ENCODE data around the gene AOC3. TPM values are rescaled to one million over a fixed set of nuclear protein-coding genes. Genes with fewer than 3 reads are reported as not detected.

AOC3 gene
- total RNA-seq, 1 experiment from 2014 or later: 0.44 TPM

GRCh38 chr17:42844761-42845555 is 6.0 kb upstream of the AOC3 start:
- Mint-ChIP-seq H3K36me3 (ENCODE audit: insufficient read depth, unreplicated experiment) (peaks cover 49% of the 10 kb centered on the region), H3K4me3 (ENCODE audit: unreplicated experiment) (no peak overlapping the region), H3K9me3 (ENCODE audit: unreplicated experiment) (no peaks in the 10 kb centered on the region), H3K27me3 (ENCODE audit: insufficient read depth, unreplicated experiment) (peaks cover 2% of the 10 kb centered on the region), H3K4me1 (ENCODE audit: insufficient read depth, unreplicated experiment) (peaks cover 13% of the 10 kb centered on the region), H3K27ac (ENCODE audit: low read depth, unreplicated experiment) (no peak overlapping the region)
- ChIA-PET CTCF (interaction anchor here (0.7 to 5.0 kb wide), 7 partner anchors 43 to 980 kb away, joined by 3 to 60 read pairs (median 5); partner anchors contain the start of genes KLHL11 and RPL27), POLR2A (interaction anchor here (1.0 to 3.0 kb wide), 9 partner anchors 10 to 153 kb away, joined by 3 to 15 read pairs (median 6); partner anchors contain the start of genes BECN1, PSME3 and RPL27)
- TF ChIP-seq CTCF (IDR thresholded peaks at IDR 0.05; ENCODE audit: unreplicated experiment): no peak
- intact Hi-C loops (cut with micrococcal nuclease): no loop called here
- BruUV-seq (replicated peaks): no TSS peak
- no peak for DNase-seq (ENCODE audit: unreplicated experiment)

DNA sequence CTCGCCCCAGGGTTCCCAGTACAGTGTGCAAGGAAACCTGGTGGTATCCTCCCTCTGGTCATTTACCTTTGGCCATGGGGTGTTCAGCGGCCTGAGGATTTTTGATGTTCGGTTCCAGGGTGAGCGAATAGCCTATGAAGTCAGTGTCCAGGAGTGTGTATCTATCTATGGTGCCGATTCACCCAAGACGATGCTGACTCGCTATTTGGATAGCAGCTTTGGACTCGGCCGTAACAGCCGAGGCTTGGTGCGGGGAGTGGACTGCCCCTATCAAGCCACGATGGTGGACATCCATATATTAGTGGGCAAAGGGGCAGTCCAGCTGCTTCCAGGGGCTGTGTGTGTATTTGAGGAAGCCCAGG is 5.5 kb upstream of the AOC3 start:
- Mint-ChIP-seq H3K4me1 (ENCODE audit: insufficient read depth, unreplicated experiment) (peaks cover 13% of the 10 kb centered on the region), H3K27me3 (ENCODE audit: insufficient read depth, unreplicated experiment) (peaks cover 8% of the 10 kb centered on the region), H3K9me3 (ENCODE audit: unreplicated experiment) (no peaks in the 10 kb centered on the region), H3K27ac (ENCODE audit: low read depth, unreplicated experiment) (no peak overlapping the region), H3K4me3 (ENCODE audit: unreplicated experiment) (no peak overlapping the region), H3K36me3 (ENCODE audit: insufficient read depth, unreplicated experiment) (peaks cover 43% of the 10 kb centered on the region)
- no peak for DNase-seq (ENCODE audit: unreplicated experiment)
- no peak for TF ChIP-seq CTCF (IDR thresholded peaks at IDR 0.05; ENCODE audit: unreplicated experiment)
- intact Hi-C loops (cut with micrococcal nuclease): no loop called here
- ChIA-PET CTCF (interaction anchor here (0.7 to 5.0 kb wide), 4 partner anchors 84 to 980 kb away, joined by 3 to 60 read pairs (median 11); partner anchors contain the start of genes KLHL11 and RPL27), POLR2A (interaction anchor here (0.6 to 3.0 kb wide), 9 partner anchors 9 to 916 kb away, joined by 3 to 15 read pairs (median 4); partner anchors contain the start of genes BECN1, PSME3 and RPL27)
- BruUV-seq (replicated peaks): no TSS peak

GRCh38 chr17:42845918-42846593 is 4.9 kb upstream of the AOC3 start:
- no TSS peak for BruUV-seq (replicated peaks)
- no peak for TF ChIP-seq CTCF (IDR thresholded peaks at IDR 0.05; ENCODE audit: unreplicated experiment)
- Mint-ChIP-seq H3K36me3 (ENCODE audit: insufficient read depth, unreplicated experiment) (peaks cover 38% of the 10 kb centered on the region), H3K4me1 (ENCODE audit: insufficient read depth, unreplicated experiment) (peaks cover 13% of the 10 kb centered on the region), H3K9me3 (ENCODE audit: unreplicated experiment) (no peaks in the 10 kb centered on the region), H3K4me3 (ENCODE audit: unreplicated experiment) (no peak overlapping the region), H3K27ac (ENCODE audit: low read depth, unreplicated experiment) (no peak overlapping the region), H3K27me3 (ENCODE audit: insufficient read depth, unreplicated experiment) (peaks cover 13% of the 10 kb centered on the region)
- ChIA-PET CTCF (interaction anchor here (0.7 to 5.0 kb wide), 4 partner anchors 83 to 981 kb away, joined by 3 to 60 read pairs (median 11); partner anchors contain the start of genes KLHL11 and RPL27), POLR2A (interaction anchor here (0.6 to 3.0 kb wide), 8 partner anchors 9 to 916 kb away, joined by 3 to 15 read pairs (median 5); partner anchors contain the start of genes BECN1, PSME3 and RPL27)
- intact Hi-C loops (cut with micrococcal nuclease): no loop called here
- peak; percentile 35 for DNase-seq (ENCODE audit: unreplicated experiment)
